Neural cell (in vitro differentiated cells): ENCODE results near the gene TIMM44. TPM values are rescaled to one million over a fixed set of nuclear protein-coding genes. Genes with fewer than 3 reads are reported as not detected.

ENCODE experiments used
- H2AFZ ChIP-seq: fragments of 200-600, 300-800 bp; sonication (generic), shearing (Covaris generic); 2 replicates; pipeline ENCODE4 v1.6.0; 2014; ENCODE audit warnings: low read depth, mild to moderate bottlenecking, antibody characterized with exemption, low read length, moderate library complexity
- H3F3A ChIP-seq: fragments of 200-600 bp; shearing (Covaris generic); 2 replicates; pipeline ENCODE4 v1.6.1; 2016; ENCODE audit warnings: mild to moderate bottlenecking, moderate library complexity, mixed read lengths, antibody characterized with exemption, low read length; ENCODE audit not compliant: insufficient read depth, poor library complexity, severe bottlenecking
- H3K27ac ChIP-seq: fragments of 200-600, 300-800 bp; sonication (generic), shearing (Covaris generic); 2 replicates; pipeline ENCODE4 v1.5.1; 2014; ENCODE audit warnings: mild to moderate bottlenecking, low read length, moderate library complexity
- H3K27me3 ChIP-seq: fragments of 300-800, 200-600 bp; sonication (generic), shearing (Covaris generic); 2 replicates; pipeline ENCODE4 v1.6.0; 2014; ENCODE audit warnings: mild to moderate bottlenecking, low read depth, low read length, moderate library complexity; ENCODE audit not compliant: insufficient read depth
- H3K36me3 ChIP-seq: fragments of 300-800, 200-600 bp; sonication (generic), shearing (Covaris generic); 2 replicates; pipeline ENCODE4 v1.5.1; 2014; ENCODE audit warnings: mild to moderate bottlenecking, antibody characterized with exemption, low read length, moderate library complexity; ENCODE audit not compliant: insufficient read depth
- H3K4me2 ChIP-seq: fragments of 300-800, 200-600 bp; sonication (generic), shearing (Covaris generic); 2 replicates; pipeline ENCODE4 v1.6.0; 2014; ENCODE audit warnings: mild to moderate bottlenecking, low read length
- H3K4me3 ChIP-seq: fragments of 300-800, 200-600 bp; sonication (generic), shearing (Covaris generic); 2 replicates; pipeline ENCODE4 v1.5.1; 2014; ENCODE audit warnings: mild to moderate bottlenecking, low read length, moderate library complexity
- H3K79me2 ChIP-seq: fragments of 200-600 bp; shearing (Covaris generic); replicated peaks from 2 replicates; pipeline ENCODE4 v1.6.0; 2014; ENCODE audit warnings: mild to moderate bottlenecking, low read length, moderate library complexity; ENCODE audit not compliant: insufficient read depth
- H3K9ac ChIP-seq: fragments of 300-800, 200-600 bp; sonication (generic), shearing (Covaris generic); 2 replicates; pipeline ENCODE4 v1.6.1; 2016; ENCODE audit warnings: mild to moderate bottlenecking, low read length, mixed read lengths
- H3K9me2 ChIP-seq: fragments of 200-600 bp; shearing (Covaris generic); 2 replicates; pipeline ENCODE4 v1.6.1; 2016; ENCODE audit warnings: mild to moderate bottlenecking, low read length, mixed read lengths; ENCODE audit not compliant: insufficient read depth
- H3K9me3 ChIP-seq: fragments of 200-600, 300-800 bp; sonication (generic), shearing (Covaris generic); 2 replicates; pipeline ENCODE4 v1.6.1; 2016; ENCODE audit warnings: mild to moderate bottlenecking, mixed run types, low read length, moderate library complexity, mixed read lengths
- H4K20me1 ChIP-seq: fragments of 200-600 bp; shearing (Covaris generic); 2 replicates; pipeline ENCODE4 v1.6.1; 2016; ENCODE audit warnings: mild to moderate bottlenecking, mixed run types; ENCODE audit not compliant: insufficient read depth
- CTCF ChIP-seq: fragments of 450-650 bp; IDR thresholded peaks from 2 replicates; pipeline ENCODE4 v1.5.1; 2014; ENCODE audit warnings: antibody characterized with exemption, mild to moderate bottlenecking, moderate library complexity; ENCODE audit not compliant: poor library complexity, severe bottlenecking
- EP300 ChIP-seq: fragments of 450-650 bp; conservative IDR thresholded peaks from 2 replicates; pipeline ENCODE4 v1.6.1; 2014; ENCODE audit warnings: antibody characterized with exemption, mild to moderate bottlenecking, moderate library complexity; ENCODE audit not compliant: poor library complexity, severe bottlenecking
- EZH2 ChIP-seq: fragments of 200-600, 300-800 bp; shearing (Covaris generic), sonication (generic); IDR thresholded peaks from 2 replicates; pipeline ENCODE4 v1.6.1; 2014; ENCODE audit warnings: antibody characterized with exemption, low read length, borderline replicate concordance, mild to moderate bottlenecking; ENCODE audit not compliant: insufficient read depth, poor library complexity, severe bottlenecking
- MXI1 ChIP-seq: fragments of 450-650 bp; conservative IDR thresholded peaks from 2 replicates; pipeline ENCODE4 v1.6.1; 2014; ENCODE audit warnings: antibody characterized with exemption, mild to moderate bottlenecking; ENCODE audit not compliant: poor library complexity, severe bottlenecking
- POLR2AphosphoS5 ChIP-seq: IDR thresholded peaks from 2 replicates; pipeline ENCODE4 v1.6.1; 2012
- RAD21 ChIP-seq: fragments of 450-650 bp; conservative IDR thresholded peaks from 2 replicates; pipeline ENCODE4 v1.6.1; 2014; ENCODE audit warnings: antibody characterized with exemption, mild to moderate bottlenecking, moderate library complexity
- REST ChIP-seq: IDR thresholded peaks from 2 replicates; pipeline ENCODE4 v1.6.1; 2012; ENCODE audit warnings: borderline replicate concordance
- SMC3 ChIP-seq: fragments of 450-650 bp; conservative IDR thresholded peaks from 2 replicates; pipeline ENCODE4 v1.6.1; 2014; ENCODE audit warnings: antibody characterized with exemption, mild to moderate bottlenecking, moderate library complexity; ENCODE audit not compliant: poor library complexity
- TAF1 ChIP-seq: IDR thresholded peaks from 2 replicates; pipeline ENCODE4 v1.6.1; 2012; ENCODE audit warnings: low read depth
- polyA plus RNA-seq: library from polyadenylated mRNA; depleted of rRNA; stranded (reverse); fragments of >200 nt; gene quantifications from 2 replicates; pipeline ENCODE4 v1.2.3, GENCODE V29; 2014

Gene TIMM44
- polyA plus RNA-seq, 1 donor from 2014 or later: 48.3 TPM

GRCh38 chr19:7902796-7903243 is 40.6 kb downstream of the TIMM44 start:
- Histone ChIP-seq H3K9ac (peak overlapping the region; percentile 82), H3K36me3 (no peaks in the 10 kb centered on the region), H3K4me3 (peak overlapping the region; percentile 77), H3K27ac (peak overlapping the region; percentile 85), H2AFZ (peak overlapping the region; percentile 80), H3K4me2 (peak overlapping the region; percentile 88), H3K27me3 (no peaks in the 10 kb centered on the region), H4K20me1 (no peaks in the 10 kb centered on the region), H3K9me2 (no peaks in the 10 kb centered on the region), H3F3A (no peaks in the 10 kb centered on the region), H3K79me2 (peaks cover 22% of the 10 kb centered on the region), H3K9me3 (no peaks in the 10 kb centered on the region)
- TF ChIP-seq REST (no peak), MXI1 (no peak), CTCF (no peak), RAD21 (no peak), SMC3 (no peak), POLR2AphosphoS5 (no peak), EZH2 (no peak), EP300 (no peak)

GRCh38 chr19:7901337-7901736 is 42.1 kb downstream of the TIMM44 start:
- peaks cover 22% of the 10 kb centered on the region for H3K79me2 ChIP-seq
- H3K4me3 ChIP-seq: no peak overlapping the region
- H3K4me2 ChIP-seq: no peak overlapping the region
- no peak overlapping the region for H2AFZ ChIP-seq
- no peak overlapping the region for H3K27ac ChIP-seq
- no peaks in the 10 kb centered on the region for H3K9me3 ChIP-seq
- H4K20me1 ChIP-seq: no peaks in the 10 kb centered on the region
- no peaks in the 10 kb centered on the region for H3K27me3 ChIP-seq
- no peaks in the 10 kb centered on the region for H3K36me3 ChIP-seq
- H3K9ac ChIP-seq: no peak overlapping the region
- no peaks in the 10 kb centered on the region for H3F3A ChIP-seq
- H3K9me2 ChIP-seq: no peaks in the 10 kb centered on the region
- TF ChIP-seq EZH2 (no peak), REST (no peak), CTCF (no peak), EP300 (no peak), SMC3 (no peak), POLR2AphosphoS5 (no peak), RAD21 (no peak), TAF1 (no peak), MXI1 (no peak)
